Measurements from ENCODE around the gene SLC35F4.

DNA sequence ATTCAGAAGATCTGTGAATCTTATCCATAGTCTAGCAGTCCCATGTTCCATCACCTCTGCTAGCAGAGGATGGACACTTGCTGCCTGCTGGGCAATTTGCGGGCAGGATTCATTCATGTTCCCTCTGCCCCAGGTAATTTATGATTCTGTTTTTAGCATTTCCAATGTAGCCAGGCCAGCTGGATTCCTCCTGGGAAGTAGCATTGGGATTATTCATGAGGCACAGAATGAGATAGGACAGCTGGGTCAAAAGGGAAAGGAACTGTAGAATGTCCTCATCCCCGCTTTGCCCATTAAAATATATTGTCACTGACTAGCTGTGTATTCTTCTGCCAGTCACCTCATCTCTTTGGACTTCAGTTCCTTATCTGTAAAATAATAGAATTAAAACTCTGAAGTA, 68.7 kb downstream of the SLC35F4 start:
- TF ChIP-seq, protein P1, sequence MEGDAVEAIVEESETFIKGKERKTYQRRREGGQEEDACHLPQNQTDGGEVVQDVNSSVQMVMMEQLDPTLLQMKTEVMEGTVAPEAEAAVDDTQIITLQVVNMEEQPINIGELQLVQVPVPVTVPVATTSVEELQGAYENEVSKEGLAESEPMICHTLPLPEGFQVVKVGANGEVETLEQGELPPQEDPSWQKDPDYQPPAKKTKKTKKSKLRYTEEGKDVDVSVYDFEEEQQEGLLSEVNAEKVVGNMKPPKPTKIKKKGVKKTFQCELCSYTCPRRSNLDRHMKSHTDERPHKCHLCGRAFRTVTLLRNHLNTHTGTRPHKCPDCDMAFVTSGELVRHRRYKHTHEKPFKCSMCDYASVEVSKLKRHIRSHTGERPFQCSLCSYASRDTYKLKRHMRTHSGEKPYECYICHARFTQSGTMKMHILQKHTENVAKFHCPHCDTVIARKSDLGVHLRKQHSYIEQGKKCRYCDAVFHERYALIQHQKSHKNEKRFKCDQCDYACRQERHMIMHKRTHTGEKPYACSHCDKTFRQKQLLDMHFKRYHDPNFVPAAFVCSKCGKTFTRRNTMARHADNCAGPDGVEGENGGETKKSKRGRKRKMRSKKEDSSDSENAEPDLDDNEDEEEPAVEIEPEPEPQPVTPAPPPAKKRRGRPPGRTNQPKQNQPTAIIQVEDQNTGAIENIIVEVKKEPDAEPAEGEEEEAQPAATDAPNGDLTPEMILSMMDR (IDR thresholded peaks at IDR 0.05 in 2 of 3, conservative IDR thresholded peaks at IDR 0.05 in 1 of 3; ENCODE audit: borderline replicate concordance in 1 of 3, insufficient read depth in 1 of 3, low read depth in 2 of 3, low read length in 2 of 3) = no peak
- TF ChIP-seq CEBPB (IDR thresholded peaks at IDR 0.05; ENCODE audit: low read depth) = no peak
- no peak for TF ChIP-seq POLR2A (IDR thresholded peaks at IDR 0.05; ENCODE audit: borderline replicate concordance, extremely low read depth, insufficient read depth, insufficient read length)
- TF ChIP-seq, protein P2, sequence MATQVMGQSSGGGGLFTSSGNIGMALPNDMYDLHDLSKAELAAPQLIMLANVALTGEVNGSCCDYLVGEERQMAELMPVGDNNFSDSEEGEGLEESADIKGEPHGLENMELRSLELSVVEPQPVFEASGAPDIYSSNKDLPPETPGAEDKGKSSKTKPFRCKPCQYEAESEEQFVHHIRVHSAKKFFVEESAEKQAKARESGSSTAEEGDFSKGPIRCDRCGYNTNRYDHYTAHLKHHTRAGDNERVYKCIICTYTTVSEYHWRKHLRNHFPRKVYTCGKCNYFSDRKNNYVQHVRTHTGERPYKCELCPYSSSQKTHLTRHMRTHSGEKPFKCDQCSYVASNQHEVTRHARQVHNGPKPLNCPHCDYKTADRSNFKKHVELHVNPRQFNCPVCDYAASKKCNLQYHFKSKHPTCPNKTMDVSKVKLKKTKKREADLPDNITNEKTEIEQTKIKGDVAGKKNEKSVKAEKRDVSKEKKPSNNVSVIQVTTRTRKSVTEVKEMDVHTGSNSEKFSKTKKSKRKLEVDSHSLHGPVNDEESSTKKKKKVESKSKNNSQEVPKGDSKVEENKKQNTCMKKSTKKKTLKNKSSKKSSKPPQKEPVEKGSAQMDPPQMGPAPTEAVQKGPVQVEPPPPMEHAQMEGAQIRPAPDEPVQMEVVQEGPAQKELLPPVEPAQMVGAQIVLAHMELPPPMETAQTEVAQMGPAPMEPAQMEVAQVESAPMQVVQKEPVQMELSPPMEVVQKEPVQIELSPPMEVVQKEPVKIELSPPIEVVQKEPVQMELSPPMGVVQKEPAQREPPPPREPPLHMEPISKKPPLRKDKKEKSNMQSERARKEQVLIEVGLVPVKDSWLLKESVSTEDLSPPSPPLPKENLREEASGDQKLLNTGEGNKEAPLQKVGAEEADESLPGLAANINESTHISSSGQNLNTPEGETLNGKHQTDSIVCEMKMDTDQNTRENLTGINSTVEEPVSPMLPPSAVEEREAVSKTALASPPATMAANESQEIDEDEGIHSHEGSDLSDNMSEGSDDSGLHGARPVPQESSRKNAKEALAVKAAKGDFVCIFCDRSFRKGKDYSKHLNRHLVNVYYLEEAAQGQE (IDR thresholded peaks at IDR 0.05; ENCODE audit: low read depth) = no peak
- TF ChIP-seq RAD21 (IDR thresholded peaks at IDR 0.05; ENCODE audit: low read depth) = no peak
- no peak for TF ChIP-seq YY1 (IDR thresholded peaks at IDR 0.05; ENCODE audit: extremely low read depth, insufficient replicate concordance, low read depth, low read length)
- TF ChIP-seq SRF (IDR thresholded peaks at IDR 0.05; ENCODE audit: low read depth) = no peak
- TF ChIP-seq, protein P3, sequence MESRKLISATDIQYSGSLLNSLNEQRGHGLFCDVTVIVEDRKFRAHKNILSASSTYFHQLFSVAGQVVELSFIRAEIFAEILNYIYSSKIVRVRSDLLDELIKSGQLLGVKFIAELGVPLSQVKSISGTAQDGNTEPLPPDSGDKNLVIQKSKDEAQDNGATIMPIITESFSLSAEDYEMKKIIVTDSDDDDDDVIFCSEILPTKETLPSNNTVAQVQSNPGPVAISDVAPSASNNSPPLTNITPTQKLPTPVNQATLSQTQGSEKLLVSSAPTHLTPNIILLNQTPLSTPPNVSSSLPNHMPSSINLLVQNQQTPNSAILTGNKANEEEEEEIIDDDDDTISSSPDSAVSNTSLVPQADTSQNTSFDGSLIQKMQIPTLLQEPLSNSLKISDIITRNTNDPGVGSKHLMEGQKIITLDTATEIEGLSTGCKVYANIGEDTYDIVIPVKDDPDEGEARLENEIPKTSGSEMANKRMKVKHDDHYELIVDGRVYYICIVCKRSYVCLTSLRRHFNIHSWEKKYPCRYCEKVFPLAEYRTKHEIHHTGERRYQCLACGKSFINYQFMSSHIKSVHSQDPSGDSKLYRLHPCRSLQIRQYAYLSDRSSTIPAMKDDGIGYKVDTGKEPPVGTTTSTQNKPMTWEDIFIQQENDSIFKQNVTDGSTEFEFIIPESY (IDR thresholded peaks at IDR 0.05; ENCODE audit: extremely low read depth, insufficient replicate concordance, low read length) = no peak
- TF ChIP-seq SP1 (IDR thresholded peaks at IDR 0.05; ENCODE audit: low read depth) = no peak
- no peak for TF ChIP-seq SIN3A (IDR thresholded peaks at IDR 0.05; ENCODE audit: low read depth)
- TF ChIP-seq POLR2AphosphoS5 (IDR thresholded peaks at IDR 0.05; ENCODE audit: low read depth, low read length) = no peak
